RWPE1 (cell line): ENCODE results near the gene CCDC90B.

Experiments used
- CTCF ChIA-PET: fragments of 350-600 bp; sonication (Branson Sonifier 250); formaldehyde crosslinking; extraction: SDS; loops from one replicate; lab custom pipeline; 2021; lab: Yijun Ruan, JAX
- POLR2A ChIA-PET: fragments of 400-600 bp; formaldehyde crosslinking; extraction: SDS; loops from one replicate; lab custom pipeline; 2020; ENCODE audit warnings: antibody characterized with exemption; ENCODE audit not compliant: low non-redundant PET; lab: Yijun Ruan, JAX
- DNase-seq: peaks from one replicate; pipeline ENCODE4 v3.0.0; 2012; ENCODE audit warnings: low spot score
- H3K27ac ChIP-seq: fragments of 450-650 bp; 2 replicates; pipeline ENCODE4 v1.5.1; 2017
- TF ChIP-seq, protein P1 (sequence below): fragments of 450-650 bp; conservative IDR thresholded peaks from 2 replicates; pipeline ENCODE4 v1.5.1; 2017; ENCODE audit warnings: low read depth, mild to moderate bottlenecking

CCDC90B gene

DNA sequence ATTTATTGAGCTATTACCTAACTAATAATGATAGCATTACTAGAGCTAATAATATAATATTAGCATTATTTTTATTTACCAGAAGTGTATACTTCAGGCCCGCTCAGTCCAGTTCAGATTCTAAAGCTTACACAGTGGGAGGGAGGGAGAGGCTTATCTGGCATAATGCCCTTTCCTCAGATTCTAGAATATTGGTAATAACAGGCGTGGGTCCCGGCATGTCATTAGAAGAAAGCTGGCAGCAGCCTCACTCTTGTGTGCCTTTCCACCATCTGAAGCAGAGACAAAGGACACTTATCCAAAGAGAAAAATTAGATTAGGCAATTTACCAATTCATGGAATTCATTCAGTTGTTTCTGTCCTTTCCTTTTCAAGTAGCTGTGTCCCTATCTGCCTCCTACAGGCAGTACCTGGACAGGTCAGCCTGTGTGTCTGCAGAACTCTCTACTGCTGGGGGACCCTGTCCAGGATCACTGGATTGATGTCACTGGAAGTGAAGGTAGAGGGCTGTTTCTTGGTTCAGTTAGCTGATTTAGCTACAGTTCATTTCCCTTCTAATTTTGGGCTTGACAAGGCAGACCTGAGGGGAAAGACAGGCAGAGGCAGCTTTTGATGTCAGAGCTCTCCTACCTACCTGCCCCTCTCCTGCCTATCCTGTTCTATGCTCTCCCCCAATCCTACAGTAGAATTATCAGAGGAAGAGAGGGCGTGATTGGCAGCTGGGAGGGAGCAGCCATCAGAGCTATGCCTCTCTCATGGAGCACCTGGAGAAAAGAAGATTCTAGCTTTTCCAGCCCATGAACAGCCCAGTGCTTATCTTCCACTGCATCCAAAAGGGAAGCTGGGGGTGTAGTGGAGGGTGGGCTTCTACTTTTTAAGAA is 20.3 kb upstream of the CCDC90B start:
- TF ChIP-seq, protein P1, sequence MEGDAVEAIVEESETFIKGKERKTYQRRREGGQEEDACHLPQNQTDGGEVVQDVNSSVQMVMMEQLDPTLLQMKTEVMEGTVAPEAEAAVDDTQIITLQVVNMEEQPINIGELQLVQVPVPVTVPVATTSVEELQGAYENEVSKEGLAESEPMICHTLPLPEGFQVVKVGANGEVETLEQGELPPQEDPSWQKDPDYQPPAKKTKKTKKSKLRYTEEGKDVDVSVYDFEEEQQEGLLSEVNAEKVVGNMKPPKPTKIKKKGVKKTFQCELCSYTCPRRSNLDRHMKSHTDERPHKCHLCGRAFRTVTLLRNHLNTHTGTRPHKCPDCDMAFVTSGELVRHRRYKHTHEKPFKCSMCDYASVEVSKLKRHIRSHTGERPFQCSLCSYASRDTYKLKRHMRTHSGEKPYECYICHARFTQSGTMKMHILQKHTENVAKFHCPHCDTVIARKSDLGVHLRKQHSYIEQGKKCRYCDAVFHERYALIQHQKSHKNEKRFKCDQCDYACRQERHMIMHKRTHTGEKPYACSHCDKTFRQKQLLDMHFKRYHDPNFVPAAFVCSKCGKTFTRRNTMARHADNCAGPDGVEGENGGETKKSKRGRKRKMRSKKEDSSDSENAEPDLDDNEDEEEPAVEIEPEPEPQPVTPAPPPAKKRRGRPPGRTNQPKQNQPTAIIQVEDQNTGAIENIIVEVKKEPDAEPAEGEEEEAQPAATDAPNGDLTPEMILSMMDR, result no peak
- CTCF ChIA-PET, result no interaction called here
- H3K27ac ChIP-seq, result no peak overlapping the region
- DNase-seq, result no peak
- POLR2A ChIA-PET, result no interaction called here

DNA sequence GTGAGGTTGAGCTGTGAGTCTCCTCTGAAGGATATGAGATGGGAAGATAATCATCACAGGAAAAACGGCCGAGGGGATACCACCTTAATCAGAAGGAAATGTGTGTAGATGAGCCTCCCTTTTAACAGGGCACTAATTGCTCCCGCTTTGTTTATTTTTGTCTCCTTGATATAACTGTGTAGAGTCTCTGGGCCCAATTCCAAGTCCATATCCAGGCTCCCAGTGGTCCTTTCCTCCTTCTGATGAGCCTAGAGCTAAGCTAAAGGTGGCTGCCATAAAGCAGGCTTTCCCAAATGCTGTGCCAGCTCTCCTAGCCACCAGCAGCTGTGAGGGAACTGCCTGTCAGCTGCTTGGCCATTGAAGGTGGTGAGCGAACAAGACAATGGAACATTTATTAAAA is 17.1 kb upstream of the CCDC90B start:
- ChIA-PET CTCF (interaction anchor here (0.6 to 1.8 kb wide), 3 partner anchors 11 to 460 kb away, joined by 3 to 5 read pairs (median 4); no protein-coding TSS in a partner anchor), POLR2A (no interaction called here)
- DNase-seq, result no peak
- H3K27ac ChIP-seq, result no peak overlapping the region
- TF ChIP-seq, protein P1, result no peak

DNA sequence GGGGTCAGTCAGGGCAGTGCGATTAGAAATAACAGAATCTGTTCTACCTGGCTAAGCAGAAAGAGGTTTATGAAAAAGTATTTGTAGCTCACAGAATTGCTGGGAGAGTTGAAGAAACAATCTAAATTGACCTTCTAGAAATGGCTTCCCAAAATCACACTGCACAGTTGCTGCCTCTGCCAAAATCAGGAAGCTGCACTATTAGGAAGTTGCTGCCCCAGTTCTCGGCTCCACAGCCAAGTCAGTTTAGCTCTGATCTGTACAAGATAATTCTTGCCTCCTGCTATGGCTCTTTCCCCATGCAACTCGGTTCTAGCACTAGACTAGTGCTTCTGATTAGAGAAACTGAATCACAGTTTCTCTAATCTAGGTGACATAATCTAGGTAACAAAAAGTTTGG is 16.0 kb upstream of the CCDC90B start:
- H3K27ac ChIP-seq, result no peak overlapping the region
- POLR2A ChIA-PET, result no interaction called here
- CTCF ChIA-PET, result interaction anchor here (1.8 kb wide), 1 partner anchor 9 kb away, joined by 5 read pairs; no protein-coding TSS in a partner anchor
- TF ChIP-seq, protein P1, result no peak
- no peak for DNase-seq

DNA sequence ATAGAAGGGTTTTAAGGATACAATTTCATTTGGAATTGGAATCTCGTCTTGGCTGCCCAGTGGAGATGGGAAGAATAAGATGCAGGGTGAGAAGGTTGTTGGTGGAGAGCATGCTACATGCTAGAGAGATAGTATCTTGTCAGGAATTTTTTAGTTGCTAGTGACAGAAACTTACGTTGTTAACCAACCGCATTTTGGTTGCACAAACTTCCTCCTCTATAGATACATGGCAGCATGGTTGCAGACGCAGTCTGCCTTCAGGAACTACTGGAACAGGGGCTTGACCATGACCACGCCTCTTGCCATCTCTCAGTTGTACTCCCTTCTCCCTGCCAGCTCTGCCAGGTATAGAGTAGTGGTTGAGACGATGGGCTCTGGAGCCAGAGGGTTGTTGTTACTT is 13.5 kb upstream of the CCDC90B start:
- DNase-seq, result no peak
- no peak overlapping the region for H3K27ac ChIP-seq
- CTCF ChIA-PET, result no interaction called here
- POLR2A ChIA-PET, result no interaction called here
- TF ChIP-seq, protein P1, result no peak

DNA sequence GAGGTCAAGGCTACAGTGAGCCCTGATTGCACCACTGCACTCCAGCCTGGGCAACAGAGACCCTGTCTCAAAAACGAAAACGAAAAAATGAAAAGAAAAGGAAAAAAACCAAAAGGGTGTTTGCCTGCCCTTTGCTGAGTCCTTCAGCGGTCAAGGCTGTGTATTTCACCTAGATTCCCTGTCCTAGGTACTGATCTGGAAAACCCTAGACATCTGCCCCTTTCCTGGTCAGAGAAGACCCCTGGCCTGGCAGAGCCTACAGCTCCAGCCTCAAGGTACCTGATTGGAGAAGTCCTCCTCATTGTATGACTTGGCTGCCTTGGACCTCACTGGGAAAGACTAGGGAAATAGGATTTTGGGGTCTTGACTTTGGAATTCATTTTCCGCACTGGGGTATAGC is 8.0 kb upstream of the CCDC90B start:
- TF ChIP-seq, protein P1, result no peak
- ChIA-PET POLR2A (no interaction called here), CTCF (interaction anchor here (0.7 kb wide), 1 partner anchor 448 kb away, joined by 3 read pairs; no protein-coding TSS in a partner anchor)
- H3K27ac ChIP-seq, result no peak overlapping the region
- DNase-seq, result no peak

DNA sequence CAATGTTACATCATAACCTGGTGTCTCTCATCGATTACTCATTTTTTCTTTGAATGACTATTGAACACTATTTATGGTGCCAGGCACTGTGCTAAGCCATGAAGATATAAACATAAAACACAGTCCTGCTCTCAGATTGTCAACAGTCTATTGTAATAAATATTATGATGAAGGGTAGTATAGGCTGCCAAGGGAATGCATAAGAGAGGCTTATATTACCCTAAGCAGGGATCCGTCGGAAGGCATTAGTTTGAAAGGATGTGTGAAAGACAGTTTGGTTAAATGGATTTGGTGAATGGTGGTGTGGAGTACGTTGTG is 7.2 kb upstream of the CCDC90B start:
- POLR2A ChIA-PET, result no interaction called here
- CTCF ChIA-PET, result interaction anchor here (0.5 to 2.1 kb wide), 9 partner anchors 9 to 526 kb away, joined by 3 to 13 read pairs (median 5); no protein-coding TSS in a partner anchor
- no peak overlapping the region for H3K27ac ChIP-seq
- TF ChIP-seq, protein P1, result no peak
- no peak for DNase-seq
